Neural cell (in vitro differentiated cells): ENCODE measurements around the gene GJD2.

ENCODE experiments used
- EP300 ChIP-seq: fragments of 450-650 bp; conservative IDR thresholded peaks from 2 replicates; pipeline ENCODE4 v1.6.1; 2014; ENCODE audit warnings: antibody characterized with exemption, mild to moderate bottlenecking, moderate library complexity; ENCODE audit not compliant: poor library complexity, severe bottlenecking
- EZH2 ChIP-seq: fragments of 200-600, 300-800 bp; shearing (Covaris generic), sonication (generic); IDR thresholded peaks from 2 replicates; pipeline ENCODE4 v1.6.1; 2014; ENCODE audit warnings: antibody characterized with exemption, low read length, borderline replicate concordance, mild to moderate bottlenecking; ENCODE audit not compliant: insufficient read depth, poor library complexity, severe bottlenecking
- MXI1 ChIP-seq: fragments of 450-650 bp; conservative IDR thresholded peaks from 2 replicates; pipeline ENCODE4 v1.6.1; 2014; ENCODE audit warnings: antibody characterized with exemption, mild to moderate bottlenecking; ENCODE audit not compliant: poor library complexity, severe bottlenecking
- POLR2AphosphoS5 ChIP-seq: IDR thresholded peaks from 2 replicates; pipeline ENCODE4 v1.6.1; 2012
- RAD21 ChIP-seq: fragments of 450-650 bp; conservative IDR thresholded peaks from 2 replicates; pipeline ENCODE4 v1.6.1; 2014; ENCODE audit warnings: antibody characterized with exemption, mild to moderate bottlenecking, moderate library complexity
- TAF1 ChIP-seq: IDR thresholded peaks from 2 replicates; pipeline ENCODE4 v1.6.1; 2012; ENCODE audit warnings: low read depth
- TF ChIP-seq, protein P1 (sequence below): fragments of 450-650 bp; IDR thresholded peaks from 2 replicates; pipeline ENCODE4 v1.5.1; 2014; ENCODE audit warnings: antibody characterized with exemption, mild to moderate bottlenecking, moderate library complexity; ENCODE audit not compliant: poor library complexity, severe bottlenecking
- TF ChIP-seq, protein P2 (sequence below): IDR thresholded peaks from 2 replicates; pipeline ENCODE4 v1.6.1; 2012; ENCODE audit warnings: borderline replicate concordance

- TF ChIP-seq RAD21 = no peak
- TF ChIP-seq, protein P1, sequence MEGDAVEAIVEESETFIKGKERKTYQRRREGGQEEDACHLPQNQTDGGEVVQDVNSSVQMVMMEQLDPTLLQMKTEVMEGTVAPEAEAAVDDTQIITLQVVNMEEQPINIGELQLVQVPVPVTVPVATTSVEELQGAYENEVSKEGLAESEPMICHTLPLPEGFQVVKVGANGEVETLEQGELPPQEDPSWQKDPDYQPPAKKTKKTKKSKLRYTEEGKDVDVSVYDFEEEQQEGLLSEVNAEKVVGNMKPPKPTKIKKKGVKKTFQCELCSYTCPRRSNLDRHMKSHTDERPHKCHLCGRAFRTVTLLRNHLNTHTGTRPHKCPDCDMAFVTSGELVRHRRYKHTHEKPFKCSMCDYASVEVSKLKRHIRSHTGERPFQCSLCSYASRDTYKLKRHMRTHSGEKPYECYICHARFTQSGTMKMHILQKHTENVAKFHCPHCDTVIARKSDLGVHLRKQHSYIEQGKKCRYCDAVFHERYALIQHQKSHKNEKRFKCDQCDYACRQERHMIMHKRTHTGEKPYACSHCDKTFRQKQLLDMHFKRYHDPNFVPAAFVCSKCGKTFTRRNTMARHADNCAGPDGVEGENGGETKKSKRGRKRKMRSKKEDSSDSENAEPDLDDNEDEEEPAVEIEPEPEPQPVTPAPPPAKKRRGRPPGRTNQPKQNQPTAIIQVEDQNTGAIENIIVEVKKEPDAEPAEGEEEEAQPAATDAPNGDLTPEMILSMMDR = no peak
- TF ChIP-seq POLR2AphosphoS5 = no peak
- TF ChIP-seq, protein P2, sequence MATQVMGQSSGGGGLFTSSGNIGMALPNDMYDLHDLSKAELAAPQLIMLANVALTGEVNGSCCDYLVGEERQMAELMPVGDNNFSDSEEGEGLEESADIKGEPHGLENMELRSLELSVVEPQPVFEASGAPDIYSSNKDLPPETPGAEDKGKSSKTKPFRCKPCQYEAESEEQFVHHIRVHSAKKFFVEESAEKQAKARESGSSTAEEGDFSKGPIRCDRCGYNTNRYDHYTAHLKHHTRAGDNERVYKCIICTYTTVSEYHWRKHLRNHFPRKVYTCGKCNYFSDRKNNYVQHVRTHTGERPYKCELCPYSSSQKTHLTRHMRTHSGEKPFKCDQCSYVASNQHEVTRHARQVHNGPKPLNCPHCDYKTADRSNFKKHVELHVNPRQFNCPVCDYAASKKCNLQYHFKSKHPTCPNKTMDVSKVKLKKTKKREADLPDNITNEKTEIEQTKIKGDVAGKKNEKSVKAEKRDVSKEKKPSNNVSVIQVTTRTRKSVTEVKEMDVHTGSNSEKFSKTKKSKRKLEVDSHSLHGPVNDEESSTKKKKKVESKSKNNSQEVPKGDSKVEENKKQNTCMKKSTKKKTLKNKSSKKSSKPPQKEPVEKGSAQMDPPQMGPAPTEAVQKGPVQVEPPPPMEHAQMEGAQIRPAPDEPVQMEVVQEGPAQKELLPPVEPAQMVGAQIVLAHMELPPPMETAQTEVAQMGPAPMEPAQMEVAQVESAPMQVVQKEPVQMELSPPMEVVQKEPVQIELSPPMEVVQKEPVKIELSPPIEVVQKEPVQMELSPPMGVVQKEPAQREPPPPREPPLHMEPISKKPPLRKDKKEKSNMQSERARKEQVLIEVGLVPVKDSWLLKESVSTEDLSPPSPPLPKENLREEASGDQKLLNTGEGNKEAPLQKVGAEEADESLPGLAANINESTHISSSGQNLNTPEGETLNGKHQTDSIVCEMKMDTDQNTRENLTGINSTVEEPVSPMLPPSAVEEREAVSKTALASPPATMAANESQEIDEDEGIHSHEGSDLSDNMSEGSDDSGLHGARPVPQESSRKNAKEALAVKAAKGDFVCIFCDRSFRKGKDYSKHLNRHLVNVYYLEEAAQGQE = no peak
- TF ChIP-seq MXI1 = no peak
- no peak for TF ChIP-seq EP300
- TF ChIP-seq TAF1 = no peak
- TF ChIP-seq EZH2 = no peak
Observed at GRCh38 chr15:34716111-34716510, 38.7 kb downstream of the GJD2 start.
